ENCODE data around the gene SSTR4.

Gene SSTR4

DNA sequence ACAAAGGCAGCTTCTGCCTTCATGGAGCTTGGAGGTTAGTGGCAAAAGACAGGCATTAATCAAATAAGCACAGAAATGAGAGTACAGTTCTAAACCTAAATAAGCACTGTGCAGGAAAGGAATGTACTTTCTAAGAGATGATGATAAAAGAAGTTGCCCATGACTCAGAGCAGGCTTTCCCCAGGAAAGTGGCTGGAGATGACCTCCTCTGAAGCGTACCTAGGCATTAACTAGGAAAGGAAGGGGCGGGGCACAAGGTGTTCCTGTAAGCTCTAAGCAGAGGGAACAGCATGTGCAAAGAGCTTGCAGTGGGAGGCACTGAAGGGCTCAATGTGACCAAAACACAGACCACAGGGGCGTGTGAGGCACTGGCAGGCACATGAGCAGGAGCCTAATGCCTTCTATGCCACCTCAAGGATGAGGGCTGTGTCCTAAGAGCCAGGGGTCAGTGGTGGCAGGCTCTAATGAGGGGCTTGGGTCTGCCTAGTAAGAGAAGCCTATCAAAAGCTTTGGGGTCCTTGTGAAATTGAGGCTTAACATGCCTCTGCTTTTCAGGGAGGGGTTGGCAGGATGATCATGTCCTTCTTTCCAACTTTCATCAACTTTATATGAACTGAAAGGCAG, 4.9 kb downstream of the SSTR4 start:
- no peak for DNase-seq

DNA sequence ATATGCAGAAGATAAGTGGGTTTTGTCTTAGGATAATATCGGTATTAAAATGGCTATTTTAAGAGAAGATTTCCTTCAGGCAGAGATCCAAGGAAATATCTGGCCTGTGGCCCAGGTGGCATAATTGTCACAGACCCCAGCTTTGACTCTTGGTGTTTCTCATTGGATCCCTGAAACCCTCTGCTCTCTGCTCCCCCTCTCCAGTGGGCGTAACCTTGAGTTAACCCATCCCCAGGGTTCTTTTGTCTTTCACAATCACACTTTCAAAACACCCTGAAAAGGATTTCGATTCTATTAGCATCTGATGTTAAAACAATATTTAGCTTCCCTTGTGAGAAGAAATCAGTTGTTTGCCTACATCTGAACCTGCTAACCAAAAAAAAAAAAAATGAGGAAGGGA, 7.2 kb downstream of the SSTR4 start:
- DNase-seq = no peak

DNA sequence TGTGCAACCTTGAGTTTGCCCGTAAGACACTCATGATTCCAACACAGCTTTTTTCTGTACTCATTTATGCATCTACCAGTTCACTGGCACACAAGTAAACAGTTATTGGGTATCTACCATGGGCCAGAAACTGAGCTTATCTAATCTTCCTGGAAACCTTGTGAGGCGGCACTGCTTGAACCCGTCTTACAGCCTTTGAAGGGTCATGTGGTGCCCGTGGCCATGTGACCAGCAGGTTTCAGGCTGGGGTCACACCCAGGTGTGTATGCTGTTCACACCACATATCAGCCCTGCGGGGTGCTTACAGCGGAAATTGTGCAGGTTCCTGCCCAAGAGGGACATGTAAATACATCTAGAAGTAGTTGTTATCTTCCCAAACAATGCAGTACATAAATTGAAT, 8.3 kb downstream of the SSTR4 start:
- DNase-seq = no peak

DNA sequence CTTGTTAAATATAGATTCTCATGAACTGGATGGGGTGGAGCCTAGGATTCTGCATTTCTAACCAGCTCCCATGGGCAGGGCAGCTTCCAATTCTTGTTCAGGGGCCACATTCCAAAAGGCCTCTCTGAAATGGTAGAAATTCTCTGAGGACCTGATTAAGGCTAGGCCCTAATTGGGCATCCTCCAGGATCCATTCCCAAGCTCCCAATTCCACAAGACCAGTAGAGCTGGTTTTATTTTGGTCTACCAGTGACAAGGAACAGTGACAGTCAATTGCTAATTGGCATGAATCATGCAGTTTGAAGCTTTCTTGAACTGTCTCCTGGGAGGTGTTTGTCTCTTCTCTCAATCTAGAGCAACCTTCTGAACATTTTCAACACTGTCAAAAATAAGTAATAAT, 11.3 kb downstream of the SSTR4 start:
- DNase-seq = no peak

DNA sequence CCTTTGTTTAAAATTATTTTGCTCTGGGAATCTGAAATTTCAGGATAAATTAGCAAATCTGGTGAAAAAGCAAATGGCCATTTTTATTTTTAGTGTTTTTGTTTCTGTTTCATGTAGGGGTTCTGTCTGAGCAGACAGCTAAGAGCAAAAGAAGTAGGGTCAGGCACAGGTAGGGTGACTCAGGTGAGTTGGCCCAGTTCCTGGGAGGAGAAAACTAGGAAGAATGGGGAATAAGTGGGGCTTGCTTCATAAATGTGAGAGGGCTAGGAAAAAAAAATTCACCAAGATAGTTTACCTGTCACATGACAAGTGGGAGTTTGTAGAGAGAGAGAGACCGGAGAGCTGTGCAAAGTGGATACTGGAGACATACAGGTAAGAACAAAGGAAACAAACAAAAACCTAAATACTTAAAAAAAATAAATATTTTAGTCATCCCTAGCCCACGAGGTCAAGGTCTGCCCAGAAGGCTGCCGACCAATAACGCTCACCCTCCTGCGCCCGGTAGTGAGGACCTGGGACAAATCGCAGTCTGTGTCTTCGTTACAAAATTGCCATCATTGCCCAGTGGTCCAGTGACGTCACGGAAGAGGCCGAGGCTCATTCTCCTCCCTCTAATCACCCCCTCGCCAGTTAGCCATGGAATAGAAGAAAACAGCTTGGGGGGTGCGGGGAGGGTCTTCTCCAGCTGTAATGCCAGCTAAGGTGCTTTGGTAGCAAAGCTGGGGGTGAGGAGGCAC, 12.1 kb downstream of the SSTR4 start:
- DNase-seq = no peak

DNA sequence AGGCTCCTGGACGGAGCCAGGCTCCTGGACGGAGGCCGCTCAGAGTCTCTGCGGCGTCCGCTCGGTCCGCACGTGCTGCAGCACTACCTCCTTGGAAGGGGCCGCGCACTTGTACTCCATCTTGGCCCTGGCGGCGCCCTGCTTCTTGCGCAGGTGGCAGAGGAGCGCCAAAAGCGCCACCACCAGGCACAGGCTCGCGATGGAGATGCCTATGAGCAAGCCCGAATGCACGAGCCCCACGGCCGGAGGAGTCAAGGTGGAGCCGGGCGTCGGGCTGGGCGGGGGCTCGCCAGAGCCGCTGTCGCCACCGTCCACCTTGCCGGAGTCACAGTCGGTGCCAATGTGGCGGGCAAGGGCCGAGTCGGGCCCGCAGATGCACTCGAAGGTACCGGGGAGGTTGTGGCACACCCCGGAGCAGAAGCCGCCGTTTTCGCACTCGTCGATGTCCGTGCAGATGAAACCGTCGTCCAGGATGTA, 12.7 kb downstream of the SSTR4 start:
- no peak for DNase-seq

DNA sequence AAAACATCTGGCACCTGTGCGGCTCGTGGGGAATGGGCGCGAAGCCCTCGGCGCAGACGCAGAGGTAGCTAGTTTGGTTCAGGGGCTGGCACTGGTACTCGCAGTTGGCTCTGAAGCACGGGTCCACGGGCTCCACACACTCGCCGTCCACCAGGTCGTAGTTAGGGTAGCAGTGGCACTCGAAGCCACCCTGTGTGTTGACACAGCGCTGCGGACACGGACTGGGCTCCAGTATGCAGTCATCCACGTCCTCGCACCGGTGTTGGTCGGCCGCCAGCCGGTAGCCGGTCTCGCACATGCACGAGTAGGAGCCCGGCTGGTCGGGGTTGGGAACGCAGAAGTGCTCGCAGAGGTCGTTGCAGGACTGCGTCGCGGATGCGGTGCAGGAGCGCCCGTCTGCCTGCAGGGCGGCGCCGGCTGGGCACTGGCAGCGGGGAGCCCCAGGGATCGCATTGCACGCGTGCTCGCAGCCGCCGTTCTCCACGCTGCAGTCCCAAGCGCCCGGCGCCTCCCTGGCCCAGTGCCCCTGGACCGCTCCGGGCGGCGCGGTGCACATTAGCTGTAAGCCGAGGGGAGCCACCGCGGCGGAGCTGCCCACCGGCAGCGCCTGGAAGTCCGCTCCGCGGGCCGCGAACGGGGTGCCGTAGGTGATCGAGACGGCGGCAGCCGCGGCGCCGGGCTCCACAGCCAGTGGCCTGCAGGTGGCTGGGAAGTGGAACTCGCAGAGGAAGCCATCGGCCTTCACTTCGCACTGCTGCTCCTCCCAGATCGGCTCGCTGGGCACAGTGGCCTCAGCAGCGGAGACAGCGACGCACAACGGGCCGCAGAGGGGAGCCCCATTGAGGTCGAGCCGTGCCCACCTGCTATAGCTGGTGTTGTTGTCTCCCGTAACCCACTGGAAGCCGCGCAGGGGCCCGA, 13.4 kb downstream of the SSTR4 start:
- peak in 1 of 56 donors; percentile 21 for DNase-seq

DNA sequence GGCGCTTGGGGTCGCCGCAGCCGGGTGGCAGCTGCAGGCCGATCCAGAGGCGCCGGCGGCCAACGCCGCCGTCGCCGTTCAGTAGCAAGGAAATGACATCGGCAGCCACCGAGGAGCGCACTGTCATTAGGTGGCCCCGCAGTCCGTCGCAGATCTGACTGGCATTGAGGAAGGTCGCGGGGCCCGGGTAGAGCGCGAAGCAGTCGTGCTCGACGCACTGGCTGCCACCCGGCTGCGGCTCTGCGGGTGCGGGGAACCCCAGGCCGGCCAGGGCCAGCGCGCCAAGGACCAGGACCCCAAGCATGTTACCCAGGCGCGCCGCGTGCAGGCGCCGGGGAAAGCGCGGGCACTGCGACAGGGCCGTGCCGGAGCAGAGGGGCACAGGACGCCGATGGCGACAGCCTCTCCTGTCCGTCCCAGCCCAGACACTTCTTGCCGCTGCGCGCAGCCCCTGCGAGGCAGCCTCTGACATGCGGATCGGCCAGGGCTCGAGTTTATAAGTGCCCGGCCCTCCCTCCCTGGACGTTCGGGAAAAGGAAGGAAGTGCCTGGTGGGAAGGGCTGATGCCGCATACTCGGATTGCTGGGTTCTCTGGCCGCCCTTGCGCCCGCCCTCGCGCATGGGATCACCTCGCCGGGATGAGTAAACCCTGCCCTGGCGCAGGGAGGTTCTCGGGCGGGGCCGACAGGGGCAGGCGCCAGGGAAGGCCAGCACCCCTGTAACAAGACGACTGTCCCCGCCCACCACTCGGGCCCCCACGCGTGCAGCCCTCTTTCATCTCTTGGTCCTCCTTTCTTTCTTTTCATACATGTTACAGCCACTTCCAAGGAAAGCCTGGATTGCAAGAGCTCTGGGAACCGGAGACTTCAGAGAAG, 14.3 kb downstream of the SSTR4 start, which contains the start of gene THBD:
Gene THBD, minus strand, starts transcription at position 472 of the 875 bp plus-strand sequence. Its CDS starts 168 bp downstream, at position 304.
- DNase-seq = peak in 3 of 56 donors; percentile 19 to 24 (median 20)

DNA sequence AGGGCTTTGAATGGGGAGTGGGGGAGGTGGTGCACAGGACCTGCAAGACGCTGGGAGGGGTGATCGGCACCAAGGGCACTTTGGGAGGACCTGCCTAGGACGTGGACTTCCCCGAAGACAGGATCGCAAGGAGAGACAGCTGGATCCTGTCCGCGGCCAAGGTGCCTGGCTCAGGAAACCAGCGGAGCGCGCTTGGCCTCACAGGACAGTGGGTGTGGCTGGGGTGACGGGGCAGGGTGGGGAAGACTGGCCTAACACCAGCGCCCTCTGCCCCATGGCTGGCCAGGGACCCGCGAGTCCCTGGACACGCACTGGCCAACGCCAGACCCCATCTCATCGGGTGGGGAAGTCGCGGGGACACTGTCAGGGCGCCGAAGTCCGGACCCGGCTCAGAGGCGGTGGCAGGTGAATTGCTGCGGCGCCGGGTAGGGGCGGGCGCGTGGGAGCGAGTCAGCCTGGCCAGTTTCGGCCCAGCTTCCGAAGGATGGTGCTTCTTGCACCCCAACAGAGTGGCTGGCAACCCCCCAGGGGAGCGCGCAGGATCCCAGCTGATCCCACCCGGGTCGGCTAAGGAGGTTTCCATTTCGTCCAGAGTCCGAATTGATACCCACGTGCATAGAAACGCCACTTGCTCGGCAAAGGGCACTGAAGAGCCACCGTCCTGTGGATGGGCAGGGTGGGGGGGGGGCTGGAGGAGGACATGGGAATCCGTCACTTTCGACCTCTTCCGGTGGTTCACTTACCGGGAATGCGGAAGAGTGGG, 15.1 kb downstream of the SSTR4 start:
- no peak for DNase-seq

DNA sequence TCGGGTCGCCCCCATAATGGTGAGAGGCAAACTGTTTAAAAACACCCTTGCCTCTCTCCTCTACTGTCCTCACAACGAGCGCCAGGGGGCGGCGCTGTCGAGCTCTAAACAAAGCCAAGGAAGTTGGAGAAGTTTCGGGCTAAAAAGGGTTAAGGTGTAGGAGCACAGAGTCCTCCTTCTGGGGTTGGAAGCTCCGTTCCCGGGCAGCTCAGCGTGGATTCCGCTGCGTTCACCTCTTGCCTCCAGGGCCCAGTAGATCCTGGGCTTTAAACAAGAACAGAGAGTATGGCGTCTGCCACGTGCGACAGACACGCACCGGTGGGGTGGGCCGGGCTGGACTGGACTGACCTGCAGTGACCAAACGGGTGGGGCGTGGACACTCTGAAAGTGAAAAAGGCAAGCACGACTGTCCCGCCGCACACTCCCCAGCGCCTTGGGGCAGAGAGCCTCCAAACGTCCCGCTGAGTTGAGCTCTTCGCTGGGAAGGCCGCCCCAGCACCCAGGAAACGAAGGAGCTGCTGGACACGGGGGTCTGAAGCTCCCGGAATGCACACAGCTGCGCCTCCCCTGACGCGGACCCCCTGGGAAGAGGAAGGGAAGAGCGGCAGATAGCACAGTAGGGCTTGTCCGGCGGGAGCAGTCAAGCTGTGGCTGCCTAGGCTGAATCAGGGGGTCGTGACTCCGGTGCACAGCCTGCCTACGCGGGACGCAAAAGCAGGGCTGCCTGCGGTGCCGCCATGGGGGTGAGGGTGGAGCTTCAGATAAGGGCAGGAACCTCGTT, 15.9 kb downstream of the SSTR4 start:
- DNase-seq = peak in 22 of 56 donors; percentile 11 to 70 (median 30)

DNA sequence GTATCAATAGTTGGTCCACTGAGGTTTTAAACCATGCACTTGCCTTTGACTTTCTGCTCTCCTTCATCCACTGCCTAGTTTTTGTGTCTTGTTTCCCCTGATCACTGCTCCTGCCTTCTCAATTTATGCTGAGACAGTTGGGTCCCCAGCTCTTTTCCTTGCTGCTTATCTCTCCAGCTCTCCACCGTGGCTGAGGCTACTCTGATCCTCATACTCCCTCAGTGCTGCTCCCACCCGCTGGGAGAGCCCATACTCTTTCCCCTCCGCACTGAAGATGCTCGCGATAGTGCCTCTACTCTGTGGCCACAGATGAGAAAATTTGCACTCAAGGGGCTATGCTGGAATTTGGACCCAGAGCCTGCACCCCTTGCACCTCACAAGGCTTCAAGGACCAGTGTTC, 17.8 kb downstream of the SSTR4 start:
- no peak for DNase-seq

DNA sequence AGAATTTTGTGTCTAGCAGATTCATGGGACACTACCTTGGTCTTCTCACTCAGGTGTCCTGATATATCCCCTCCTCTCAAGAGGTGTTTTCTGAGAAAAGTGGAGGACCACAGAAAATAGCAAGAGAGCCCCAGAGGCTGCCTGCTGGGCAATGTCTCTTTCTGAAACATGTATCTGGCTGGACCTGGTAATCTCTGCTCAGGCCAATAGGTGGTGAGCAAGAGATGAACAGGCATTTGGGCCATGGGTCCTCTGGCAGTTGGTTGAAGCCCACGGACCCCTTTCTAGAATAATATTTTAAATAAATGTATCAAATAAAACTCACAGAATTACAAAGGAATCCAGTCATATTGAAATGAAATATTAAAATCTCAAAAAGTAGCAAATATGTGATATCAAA, 23.1 kb downstream of the SSTR4 start:
- no peak for DNase-seq

DNA sequence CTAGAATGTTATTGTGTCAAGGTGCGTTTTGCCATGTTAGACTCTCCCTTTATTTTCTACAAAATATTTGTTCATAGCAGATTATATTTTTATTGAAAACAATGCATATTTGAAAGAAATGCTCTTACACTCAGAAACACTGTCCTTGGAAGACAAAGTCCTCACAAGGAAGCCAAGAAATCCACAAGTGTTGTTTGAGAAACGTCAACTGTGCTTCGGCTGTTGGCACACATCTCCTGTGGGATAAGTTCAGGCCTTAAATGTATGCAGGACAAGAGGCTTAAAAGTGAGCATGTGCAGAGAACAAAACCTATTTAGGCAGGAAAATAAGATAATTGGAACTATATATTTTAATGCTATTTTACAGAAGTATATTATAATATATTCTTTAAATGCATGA, 23.9 kb downstream of the SSTR4 start:
- no peak for DNase-seq

DNA sequence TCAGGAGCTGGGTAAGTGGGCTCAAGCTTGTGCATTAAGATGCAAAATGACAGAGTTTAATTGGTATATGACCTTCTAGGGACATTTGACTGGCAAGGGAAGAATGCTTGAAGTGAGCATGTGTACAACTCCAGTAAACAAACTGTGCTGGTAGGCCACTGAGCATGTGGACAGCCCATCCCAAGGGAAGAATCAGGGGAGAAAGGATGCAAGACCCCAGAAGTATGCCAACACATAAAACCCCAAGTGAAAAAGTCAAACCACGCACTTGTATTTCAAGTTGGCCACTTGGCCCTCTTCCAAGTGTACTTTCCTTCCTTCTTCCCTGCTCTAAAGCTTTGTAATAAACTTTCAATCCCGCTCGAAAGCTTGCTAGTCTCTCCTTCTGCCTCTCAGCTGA, 24.7 kb downstream of the SSTR4 start:
- DNase-seq = no peak

DNA sequence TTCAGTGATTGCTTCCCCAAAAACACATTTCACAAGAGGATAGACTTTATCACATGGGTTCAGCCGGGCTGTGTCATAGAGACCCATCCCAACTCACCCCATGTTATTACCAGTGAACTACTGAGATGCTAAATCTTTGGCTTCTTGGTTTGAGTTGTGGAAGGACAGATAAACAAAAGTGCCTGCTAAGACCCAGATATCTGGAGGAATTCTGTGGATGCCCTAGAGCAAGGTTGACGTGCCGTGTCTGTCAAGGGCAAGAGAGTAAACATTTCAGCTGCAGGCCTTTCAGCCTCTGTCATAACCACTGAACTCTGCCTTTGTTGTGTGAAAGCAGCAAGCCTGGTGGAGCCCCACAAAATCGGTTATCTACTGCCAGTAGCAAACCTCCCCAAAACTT, 25.5 kb downstream of the SSTR4 start:
- DNase-seq = no peak

DNA sequence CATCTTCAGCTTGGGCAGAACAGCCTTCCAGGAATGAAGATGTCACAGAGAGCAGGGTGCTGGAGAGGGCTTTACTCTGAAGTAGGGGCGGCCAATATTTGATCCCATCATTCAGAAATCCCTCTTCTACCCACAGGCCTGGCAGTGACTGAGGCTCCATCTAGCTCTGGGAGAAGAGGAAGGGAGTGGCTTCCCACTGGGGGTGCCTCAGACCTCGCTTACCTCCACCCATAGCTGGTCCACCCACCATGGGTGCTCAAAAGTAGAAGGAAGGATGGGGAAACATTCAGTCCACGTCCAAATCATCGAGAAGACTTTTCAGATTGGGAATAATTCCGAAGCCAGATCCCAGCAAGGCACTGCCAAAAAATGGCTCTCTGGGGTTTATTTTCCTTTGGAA, 26.1 kb downstream of the SSTR4 start:
- DNase-seq = no peak

DNA sequence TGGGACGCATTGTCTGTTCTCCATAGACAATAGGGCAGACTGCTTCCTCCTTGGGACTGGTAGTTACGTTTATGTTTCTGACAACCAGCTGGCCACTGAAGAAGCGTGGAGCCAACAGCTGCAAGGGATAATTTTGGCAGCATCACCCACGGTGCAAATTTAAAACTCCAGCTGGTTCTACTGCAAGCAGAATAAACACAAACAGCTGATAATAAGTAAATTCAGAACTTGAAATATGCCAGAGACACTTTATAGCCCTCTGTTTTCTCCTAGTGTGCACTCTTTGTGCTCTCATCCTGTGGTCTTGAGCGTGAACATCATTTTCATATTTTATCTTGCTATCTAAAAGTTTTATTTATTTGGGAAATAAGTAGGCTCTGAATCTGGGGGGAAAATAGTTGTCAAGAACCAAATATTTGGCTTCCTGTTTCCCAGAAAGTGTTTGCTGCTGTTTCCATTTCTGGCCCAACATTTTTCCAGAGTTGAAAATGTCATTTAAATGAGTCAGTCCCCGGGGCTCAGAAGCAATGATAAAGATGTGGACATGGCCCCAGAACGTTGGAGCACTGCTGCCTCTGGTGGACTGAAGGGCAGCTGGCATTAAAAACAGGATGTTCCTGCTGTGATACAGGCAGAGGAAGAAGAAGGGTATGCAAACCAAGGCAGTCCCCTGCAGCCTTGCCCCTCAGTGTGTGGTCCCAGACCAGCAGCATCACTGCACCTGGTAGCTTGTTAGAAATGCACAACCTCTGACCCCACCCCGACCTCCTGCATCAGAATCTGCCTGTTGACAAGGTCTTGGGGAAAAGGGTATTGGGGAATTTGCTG, 26.8 kb downstream of the SSTR4 start:
- no peak for DNase-seq

DNA sequence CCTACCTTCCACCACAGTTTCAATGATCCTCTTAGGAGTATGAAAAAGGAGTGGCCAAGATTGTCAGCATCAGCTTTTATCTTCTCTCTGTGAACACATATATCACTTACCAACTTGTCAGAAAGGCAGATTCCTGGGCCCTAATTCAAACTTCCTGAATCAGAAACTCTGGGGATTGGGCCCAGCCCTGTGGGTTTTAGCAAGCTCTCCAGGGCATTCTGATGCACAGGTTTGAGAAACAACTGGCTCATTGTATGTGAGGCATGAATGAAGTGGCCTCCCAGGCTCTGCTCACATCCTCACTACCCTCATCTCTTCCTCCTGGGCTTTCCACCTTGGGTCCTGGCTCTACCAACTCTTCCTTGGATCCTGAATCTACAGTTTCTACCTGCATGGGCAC, 27.5 kb downstream of the SSTR4 start:
- no peak for DNase-seq
